Ishikawa (cell line): ENCODE measurements around the gene STK39.

Experiments used
- EP300 ChIP-seq: IDR thresholded peaks from 2 replicates; pipeline ENCODE4 v1.6.1; 2012; ENCODE audit warnings: borderline replicate concordance
- FOXM1 ChIP-seq: IDR thresholded peaks from 2 replicates; pipeline ENCODE4 v1.6.1; 2012; ENCODE audit warnings: low read depth, borderline replicate concordance
- MAX ChIP-seq: IDR thresholded peaks from 2 replicates; pipeline ENCODE4 v1.6.1; 2012
- RAD21 ChIP-seq: IDR thresholded peaks from 2 replicates; pipeline ENCODE4 v1.6.1; 2012; ENCODE audit warnings: low read depth
- REST ChIP-seq: IDR thresholded peaks from 2 replicates; pipeline ENCODE4 v1.6.1; 2012; ENCODE audit warnings: low read depth, mild to moderate bottlenecking
- TAF1 ChIP-seq: IDR thresholded peaks from 2 replicates; pipeline ENCODE4 v1.6.1; 2012; ENCODE audit warnings: low read depth, mild to moderate bottlenecking
- YY1 ChIP-seq: IDR thresholded peaks from 2 replicates; pipeline ENCODE4 v1.6.1; 2012; ENCODE audit warnings: low read depth

- TF ChIP-seq EP300 (no peak), MAX (no peak), TAF1 (no peak), YY1 (no peak), FOXM1 (no peak), REST (no peak), RAD21 (no peak)
These were observed 216.4 kb downstream of the STK39 start for GRCh38 chr2:168030862-168031624.
